NCI-H1694 treated with DMSO at 0.1 percent for 48 hours (cell line): ENCODE results near the gene NMUR1.

Source experiments
- DNase-seq: peaks from one replicate; lab custom pipeline; 2025; lab: John Stamatoyannopoulos, UW

Gene NMUR1

DNA sequence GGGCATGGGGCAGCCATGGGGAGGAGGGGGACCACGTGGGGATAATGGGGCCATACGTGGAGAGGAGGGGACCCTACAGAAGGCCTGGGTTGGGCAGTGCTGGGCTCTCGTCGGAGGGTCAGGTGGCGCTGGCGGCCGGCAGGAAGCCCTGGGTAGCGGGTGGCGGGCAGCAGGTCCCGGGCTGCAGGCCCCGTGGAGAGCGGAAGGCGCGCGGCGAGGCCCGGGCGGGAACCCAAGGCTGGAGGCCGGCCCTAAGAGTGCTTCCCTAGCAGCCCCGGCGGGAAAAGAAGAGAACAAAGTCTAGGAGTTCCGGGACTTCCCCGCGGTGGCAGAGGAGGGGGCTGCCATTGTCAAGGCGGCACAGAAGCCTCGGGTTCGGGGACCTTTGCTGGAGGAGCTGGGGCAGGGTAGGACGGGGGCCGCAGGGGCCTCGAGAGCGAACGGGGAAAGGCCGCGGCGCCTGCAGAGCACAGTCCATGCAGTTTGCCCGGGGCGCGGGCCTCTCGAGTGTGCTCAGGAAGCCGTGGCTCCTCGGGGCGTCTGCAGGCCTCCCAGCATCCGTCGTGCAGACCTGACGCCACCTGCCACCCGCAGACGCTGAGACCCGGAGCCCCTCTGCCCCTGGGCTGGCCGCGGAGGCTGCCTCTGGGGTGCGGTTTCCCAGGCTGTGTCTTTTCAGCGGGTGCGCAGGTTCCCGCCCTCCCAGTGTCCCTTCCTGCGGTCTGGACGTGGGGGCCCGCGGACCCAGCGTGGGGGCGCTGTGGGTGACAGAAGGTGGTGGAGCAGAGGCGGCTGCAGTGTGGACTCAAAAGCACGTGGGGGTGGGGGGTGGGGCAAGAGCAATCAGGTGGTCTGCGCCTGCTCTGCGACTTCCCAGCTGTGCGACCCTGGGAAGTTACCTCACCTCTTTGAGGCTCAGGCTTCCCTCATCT is 46.6 kb downstream of the NMUR1 start:
- no peak for DNase-seq

DNA sequence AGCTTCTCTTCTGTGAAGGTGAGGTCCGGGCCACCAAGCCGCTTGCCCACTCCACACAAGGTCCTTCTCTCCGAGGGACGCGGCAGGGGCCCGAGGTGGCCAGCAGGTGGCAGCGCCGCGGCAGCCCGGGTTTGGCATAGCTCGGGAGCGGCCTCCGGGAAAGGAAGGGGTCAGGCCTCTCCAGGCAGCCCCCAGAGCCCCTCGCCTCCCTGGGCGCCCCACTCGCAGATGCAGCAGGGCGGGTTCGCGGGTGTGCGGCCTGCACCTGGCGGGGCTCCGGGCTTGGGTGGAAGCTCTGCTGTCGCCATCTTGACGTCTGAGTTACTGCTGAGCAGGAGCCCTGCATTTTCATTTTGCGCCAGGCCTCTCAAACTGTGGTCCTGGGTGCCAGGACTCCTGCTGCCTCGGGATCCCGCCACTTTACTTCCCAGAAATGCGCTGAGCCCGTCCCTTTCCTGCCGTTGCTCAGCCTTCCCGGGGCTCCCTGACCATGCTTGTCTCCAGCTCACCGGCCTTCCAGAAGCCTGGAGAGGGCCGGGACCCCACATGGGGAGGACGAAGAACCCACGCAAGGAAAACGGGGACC is 47.3 kb downstream of the NMUR1 start:
- peak; percentile 17 for DNase-seq

DNA sequence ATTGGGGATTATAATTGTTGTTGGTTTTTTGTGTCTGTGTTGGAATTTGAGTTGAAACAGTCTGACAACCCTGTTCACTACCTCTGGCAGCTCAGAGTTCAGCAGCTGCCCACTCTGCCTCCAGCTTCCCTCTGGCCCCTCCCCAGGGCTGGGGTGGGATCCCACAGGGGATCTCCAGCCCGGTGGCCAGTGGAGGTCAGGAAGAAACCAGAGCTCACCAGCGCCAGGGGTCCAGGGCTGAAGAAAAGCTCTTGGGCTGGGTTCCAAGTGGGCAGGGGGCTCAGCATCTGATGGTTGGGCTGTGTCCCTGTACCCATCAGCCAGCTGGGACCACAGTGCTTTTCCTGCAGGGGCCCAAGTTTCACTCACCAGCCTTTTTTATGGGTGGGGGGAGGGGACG is 49.5 kb downstream of the NMUR1 start:
- DNase-seq, result no peak

DNA sequence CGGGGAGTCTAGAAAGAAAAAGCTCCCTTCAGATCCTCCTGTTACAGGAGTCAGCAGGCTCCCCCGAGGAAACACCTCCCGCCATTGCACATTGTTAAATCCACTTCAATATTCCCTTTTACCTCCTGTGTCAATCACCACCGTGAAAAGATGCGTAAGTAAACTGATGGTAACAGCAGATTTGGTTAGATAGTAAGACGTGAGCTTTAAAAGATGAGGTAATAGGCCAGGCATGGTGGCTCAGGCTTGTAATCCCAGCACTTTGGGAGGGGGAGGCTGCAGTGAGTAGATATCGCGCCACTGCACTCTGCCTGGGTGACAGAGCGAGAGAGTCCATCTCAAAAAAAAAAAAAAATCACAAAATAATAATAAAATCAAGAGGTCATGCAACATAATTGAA is 50.8 kb downstream of the NMUR1 start:
- DNase-seq, result no peak

DNA sequence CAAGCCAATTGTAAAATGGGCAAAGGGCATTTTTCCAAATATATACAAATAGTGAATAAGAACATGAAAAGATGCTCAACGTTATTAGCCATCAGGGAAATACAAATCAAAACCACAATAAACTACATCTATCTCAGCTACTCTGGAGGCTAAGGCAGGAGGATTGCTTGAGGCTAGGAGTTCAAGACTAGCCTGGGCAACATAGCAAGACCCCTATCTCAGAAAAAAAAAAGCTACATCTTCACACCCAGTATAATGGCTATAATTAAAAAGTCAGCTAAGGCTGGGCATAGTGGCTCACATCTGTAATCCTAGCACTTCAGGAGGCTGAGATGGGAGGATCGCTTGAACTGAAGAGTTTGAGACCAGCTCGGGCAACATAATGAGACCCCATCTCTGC is 53.3 kb downstream of the NMUR1 start:
- no peak for DNase-seq

DNA sequence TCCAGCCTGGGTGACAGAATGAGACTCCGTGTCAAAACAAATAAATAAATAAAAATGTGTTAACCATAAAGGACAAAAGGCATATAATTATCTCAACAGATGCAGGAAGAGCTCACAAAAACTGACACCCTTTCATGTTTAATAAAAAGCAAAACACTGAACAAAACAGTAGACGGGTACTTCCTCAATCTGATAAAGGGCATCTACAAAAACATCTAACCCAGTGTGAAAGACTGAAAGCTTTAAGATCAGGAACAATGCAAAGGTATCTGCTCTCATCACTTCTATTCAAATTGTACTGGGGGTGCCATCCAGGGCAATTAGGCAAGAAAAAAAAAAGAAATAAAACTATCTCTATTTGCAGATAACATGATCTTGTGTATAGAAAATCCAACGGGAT is 54.3 kb downstream of the NMUR1 start:
- DNase-seq, result no peak
